ENCODE data around the gene TRDMT1.

The TRDMT1 gene

DNA sequence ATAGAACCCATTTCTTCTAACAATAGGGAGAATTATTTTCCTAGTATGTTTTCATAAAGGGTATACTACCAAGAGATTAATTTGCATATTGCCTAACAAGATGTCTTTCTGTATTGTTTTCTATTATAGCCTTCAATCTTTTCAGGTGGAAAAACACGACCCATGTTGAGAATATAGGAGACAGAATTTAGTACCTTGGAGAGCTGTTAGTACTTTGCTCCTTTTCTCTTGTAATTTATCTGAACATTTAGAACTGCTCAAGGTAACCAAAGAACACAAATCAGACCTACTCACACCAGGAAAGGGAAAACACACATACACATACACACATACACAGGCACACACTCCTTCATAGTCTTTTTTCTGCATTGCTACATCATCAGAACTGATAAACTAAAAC is 7.8 kb upstream of the TRDMT1 start:
- DNase-seq, result no peak

DNA sequence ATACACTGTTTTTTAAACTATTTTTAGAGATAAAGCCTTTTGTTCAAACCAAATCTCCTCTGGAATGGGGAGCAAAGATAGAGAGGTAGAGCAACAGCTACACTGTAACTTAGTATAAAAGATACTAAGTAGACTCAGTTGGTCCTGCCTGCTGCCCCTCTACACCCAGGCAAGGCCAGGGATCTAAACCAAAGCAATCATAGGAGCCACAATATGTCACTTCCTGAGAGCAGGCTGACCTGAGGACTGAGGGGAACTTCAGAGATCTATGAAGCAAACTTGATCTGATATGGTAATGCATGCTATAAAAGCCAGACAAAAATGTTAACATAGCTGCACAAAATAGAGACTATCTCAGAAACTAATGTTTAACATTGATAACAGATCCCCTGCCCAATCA is 7.0 kb upstream of the TRDMT1 start:
- DNase-seq, result no peak

DNA sequence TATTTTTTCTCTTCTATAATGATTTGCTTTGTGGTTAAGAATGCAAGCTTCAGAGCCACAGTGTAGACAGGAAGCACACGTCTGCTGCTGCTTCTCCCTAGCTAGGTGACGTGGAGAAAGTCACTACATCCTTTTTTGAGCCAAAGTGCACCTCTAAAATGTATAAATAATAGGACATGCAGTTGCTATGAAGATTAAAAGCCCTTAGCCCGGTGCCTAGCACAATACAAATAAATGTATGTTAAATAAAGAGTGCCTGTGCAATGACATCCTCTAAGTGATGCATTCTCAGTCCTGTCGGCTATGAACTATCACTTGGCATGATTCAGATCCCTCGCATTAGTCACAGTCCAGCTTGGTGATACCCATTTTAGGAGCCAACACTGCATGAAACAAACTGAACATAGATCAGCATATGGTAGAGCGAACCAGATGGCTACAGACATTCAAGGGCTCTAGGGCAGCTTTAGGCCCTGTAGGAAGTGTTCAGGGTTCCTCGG is 4.8 kb upstream of the TRDMT1 start:
- DNase-seq, result peak; percentile 81

DNA sequence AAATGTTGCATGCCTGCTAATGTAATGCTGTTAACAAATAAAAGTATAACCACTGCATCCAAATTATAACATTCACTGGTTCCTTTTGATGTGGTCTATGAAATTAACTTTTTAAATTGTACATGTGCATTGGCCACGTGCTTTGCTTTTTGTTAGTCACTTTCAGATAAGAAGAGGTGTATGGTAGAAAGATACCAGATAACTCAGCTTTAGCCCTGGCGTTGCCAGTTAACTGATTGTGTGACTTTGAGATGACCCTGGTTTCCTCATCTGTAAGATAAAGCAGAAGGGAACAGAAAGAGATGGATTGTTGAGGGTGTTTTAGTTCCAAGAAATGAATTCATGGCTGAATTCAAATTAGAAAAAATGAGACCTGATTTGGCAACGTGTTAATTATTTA is 1.9 kb upstream of the TRDMT1 start:
- no peak for DNase-seq

DNA sequence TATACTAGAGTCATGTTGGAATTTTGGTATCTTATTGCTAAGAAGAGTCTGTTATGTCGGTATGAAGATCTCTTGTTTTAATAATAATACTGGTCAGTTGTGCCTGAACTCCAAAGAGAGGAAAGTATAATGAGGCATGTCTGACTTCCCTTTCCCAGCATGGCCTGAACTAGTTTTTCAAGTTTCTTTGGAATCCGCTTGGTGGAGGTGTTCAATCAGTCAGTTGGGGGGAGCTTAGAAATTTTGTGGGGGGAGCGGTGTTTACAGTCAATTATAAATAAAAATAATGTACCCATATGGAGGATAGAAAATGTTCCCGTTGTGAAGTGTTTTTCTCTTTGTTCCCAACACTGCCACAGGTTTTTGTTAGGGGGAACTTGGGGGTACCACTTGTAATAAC is 1.5 kb upstream of the TRDMT1 start:
- DNase-seq, result no peak

DNA sequence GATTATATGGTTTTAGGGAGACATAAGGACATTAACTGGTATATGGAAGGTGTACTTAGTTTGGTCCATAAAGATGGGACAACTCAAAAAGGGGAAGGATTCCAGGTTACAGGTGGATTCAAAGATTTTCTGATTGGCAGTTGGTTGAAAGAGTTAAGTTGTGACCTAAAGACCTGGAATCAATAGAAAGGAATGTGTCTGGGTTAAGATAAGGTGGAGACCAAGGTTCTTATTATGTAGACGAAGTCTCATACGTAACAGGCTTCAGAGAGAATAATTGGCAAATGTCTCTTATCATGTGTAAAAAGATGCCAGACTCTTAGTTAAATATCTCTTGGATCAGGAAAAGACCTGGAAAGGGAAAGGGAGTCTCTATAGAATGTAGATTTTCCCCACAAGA is 1.0 kb upstream of the TRDMT1 start:
- DNase-seq, result no peak

DNA sequence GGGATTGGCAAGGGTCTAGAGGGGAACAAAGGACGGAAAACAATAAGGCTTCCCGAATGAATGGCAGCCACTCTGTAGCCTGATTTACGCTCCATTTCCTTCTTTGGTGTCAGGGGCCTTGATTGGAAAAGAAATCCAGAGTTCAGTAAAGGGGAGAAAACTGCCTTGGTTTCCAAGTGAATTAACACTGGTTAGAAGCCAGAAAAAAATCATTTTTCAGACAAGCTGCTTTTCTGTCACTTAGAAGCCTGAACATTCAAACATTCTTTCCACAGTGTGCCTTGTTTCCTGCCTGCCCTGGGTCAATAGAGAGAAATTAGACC is 283 bp upstream of the TRDMT1 start:
- DNase-seq, result no peak

DNA sequence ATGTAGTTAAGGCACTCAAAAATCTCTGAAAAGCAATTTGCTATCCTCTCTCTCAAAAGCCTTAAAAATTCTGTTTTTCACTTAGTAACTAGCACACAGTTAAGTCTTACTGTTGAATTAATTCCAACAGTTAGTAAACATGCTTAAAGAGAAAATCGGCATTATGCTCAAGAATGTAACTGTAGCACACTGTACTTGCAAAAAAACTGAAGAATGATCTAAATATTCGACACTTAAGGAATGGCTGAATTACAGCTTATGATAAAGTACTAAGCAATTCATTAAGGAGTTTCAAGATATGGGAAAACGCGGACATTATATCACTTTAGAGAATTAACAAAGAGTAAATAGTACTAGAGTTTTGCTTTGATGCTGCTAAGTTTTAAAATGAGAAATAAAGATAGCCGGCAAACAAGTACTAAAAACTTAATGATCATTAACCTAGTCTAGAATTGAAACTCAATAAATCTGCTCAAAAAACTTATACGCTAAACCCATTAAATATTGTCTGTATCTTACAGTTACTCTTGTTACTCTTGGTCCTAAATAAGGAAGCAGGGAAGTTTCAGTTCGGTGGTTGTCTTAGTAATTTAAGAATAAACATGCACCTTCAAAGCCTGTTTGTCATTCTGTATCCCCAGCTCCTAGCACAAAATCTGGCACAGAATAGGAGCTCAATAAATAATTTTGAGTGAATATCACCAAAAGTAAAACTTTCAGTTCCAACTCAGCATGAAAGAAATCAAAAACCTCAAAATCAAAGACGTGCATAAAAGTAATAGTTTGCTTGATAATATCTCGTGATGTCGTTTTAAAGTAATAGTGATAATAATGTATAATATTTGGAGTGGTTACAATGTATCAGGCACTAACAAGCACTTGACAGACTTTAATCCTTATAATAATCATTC is 1.2 kb downstream of the TRDMT1 start:
- peak; percentile 30 for DNase-seq

DNA sequence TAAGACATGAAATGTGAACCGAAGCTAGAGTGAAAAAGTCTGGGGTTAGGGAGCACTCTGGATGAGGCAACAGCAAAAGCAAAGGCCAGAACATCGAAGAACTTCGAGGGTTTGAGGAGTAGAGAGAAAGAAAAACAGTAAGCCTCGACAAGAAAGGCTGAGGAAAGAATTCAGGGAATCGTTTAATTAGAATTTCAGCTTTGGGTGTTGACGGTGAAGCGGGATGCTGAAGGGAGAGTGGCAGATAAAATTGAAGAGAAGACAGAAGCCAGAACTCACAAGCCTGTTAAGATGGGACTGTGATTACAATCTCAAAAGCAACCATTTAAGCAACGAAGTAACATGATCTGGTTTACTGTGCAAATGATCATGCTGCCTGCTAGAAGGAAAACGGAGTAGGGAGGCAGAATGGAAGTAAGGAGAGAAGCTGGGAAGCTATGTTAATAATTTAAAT is 2.1 kb downstream of the TRDMT1 start:
- DNase-seq, result no peak

DNA sequence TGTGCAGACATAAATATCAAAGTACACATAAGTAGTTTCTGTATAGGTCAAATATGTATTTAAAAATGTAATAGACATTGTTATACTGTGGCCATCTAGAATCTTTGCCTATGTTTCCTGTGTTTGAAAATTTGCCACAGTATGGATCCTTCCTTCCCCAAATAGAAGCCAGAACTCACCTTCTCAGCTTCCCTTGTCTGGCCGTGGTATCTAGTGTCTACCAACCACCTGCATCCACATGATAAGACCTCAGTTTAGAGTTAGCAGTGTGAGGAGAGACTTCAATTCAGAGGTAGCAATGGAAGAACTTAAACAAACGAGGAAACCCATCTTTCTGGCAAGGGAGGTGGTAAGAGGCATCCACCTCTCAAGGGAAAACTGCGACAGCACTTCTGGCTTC is 4.9 kb downstream of the TRDMT1 start:
- no peak for DNase-seq

DNA sequence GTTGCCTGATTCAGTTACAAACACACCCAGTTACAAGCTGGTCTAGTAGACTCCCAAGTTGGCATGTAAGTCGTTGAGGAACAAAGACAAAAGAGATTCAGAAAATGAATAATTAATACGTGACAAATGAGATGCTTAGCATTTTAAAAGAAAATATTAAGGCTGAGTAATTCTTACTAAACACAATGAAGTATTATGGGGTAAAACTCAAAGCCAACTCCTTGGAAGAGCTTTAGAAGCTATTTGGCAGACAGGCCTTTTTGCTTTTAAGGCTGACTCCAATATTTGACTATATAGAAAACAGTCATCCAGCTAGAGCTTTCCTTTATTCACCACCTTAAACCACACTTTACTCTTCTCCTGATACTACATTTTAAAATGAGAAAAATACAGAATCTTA is 5.4 kb downstream of the TRDMT1 start:
- no peak for DNase-seq

DNA sequence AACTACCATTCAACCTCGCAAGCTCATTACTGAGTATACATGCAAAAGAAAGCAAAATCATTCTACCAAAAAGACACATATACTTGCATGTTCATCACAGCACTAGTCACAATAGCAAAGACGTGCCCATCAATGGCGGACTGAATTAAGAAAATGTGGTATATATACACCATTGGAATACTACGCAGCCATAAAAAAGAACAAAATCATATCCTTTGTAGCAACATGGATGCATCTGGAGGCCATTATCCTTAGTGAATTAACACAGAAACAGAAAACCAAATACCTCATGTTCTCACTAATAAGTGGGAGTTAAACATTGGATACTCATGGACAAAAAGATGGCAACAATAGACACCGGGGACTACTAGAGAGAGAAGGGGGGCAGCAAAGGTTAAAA is 6.4 kb downstream of the TRDMT1 start:
- no peak for DNase-seq

DNA sequence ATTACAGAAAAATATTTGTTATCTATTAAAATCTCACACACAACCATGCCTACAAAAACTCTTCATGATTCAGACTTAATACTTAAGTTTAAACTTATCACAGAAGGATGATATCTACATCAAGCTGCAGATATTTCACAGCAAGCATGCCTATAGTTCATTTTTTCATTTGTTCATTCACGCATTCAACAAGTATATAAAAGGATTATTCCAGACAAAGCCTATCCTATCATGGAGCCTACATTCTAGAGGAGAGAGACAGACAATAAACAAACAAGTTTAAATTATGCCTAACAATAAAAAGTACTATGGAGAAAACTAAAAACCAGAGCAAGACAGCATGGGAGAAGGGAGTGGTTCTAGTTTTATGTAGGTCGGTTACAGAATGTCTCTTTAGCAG is 10.9 kb downstream of the TRDMT1 start:
- no peak for DNase-seq

DNA sequence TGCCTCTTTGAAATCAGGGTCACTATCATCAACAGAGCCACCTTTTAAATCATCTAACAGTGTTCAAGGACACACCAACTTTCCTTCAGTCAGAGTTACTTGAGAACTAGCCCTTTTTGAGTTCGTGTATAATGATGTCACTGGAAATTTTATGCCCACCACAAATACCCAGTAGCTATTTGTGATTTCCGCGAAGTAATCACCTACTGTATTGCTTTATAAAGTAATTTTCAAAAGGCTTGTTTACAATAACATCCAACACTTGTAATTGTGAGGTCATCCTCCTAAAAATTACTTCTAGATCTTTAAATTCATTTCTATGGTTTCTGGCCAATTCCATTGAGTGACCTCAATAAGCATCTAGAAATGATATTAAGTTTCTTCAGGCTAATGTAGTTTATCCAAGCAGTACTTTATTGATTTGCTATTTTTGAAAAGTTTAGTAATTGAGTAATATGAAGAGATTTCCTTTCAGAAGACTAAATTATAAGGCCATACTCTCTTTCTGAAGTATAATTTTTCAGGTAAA is 12.8 kb downstream of the TRDMT1 start:
- DNase-seq, result no peak

DNA sequence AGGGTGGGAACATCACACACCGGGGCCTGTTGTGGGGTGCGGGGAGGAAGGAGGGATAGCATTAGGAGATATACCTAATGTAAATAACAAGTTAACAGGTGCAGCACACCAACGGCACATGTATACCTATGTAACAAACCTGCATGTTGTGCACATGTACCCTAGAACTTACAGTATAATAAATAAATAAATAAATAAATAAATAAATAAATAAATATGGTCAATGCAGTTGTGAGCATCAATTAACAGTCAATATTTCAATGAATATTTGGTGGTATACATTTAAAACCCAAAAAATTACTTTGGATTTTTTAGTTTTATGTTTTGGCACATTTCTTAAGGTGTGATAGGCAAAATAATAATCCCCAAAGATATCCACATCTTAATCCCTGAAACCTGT is 15.6 kb downstream of the TRDMT1 start:
- no peak for DNase-seq

DNA sequence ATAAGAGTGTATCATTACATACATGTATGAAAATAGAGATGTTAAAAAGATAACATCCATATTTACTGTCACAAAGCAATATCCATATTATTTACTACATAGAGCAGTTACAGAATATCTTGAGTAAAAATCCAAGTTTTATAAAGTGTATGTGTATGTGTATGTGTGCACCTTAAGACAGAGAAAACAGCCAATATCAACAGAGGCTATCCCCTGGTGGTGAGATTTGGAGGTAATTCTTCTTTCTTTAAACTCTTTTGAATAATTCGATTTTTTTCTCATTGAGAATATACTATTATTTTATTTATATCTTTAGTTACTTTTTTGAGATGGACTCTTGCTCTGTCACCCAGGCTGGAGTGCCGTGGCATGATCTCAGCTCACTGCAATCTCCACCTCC is 18.4 kb downstream of the TRDMT1 start:
- DNase-seq, result no peak

DNA sequence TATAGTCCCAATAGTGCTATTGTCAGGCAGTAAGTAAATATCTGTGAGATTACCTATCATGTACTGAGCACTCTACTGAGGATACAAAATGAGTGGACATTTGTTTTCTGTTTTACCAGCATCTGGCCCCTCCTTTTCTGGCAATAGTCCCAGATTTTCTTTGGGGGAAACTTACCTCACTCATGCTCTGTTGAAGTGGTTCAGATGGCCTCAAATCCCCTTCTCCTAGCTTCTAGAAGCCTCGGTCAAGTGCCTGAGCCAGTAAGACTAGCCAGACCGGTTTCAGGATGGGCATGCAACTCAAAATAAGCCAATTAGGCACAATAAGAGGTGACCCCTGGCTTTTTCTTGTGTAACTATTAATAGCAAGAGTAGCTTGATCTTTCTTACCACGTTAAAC is 19.7 kb downstream of the TRDMT1 start:
- DNase-seq, result no peak

DNA sequence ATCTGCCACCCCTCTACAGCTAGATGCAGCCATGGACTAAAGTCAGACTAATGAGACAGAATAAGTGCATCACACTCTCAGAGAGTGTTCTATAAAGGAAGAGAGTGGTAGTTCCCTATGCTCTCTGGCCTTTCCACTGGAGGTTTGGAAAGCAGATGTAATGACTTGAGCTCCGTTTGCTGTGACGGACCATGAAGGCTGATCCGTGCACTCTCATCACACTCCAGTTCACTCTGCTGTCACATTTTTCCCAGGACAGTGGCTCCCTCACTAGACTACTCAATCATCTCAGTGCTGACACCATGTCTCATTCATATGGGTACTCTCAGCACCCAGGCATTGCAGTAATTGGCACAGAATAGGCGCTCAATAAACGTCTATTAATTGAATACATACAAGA is 20.4 kb downstream of the TRDMT1 start:
- DNase-seq, result no peak

DNA sequence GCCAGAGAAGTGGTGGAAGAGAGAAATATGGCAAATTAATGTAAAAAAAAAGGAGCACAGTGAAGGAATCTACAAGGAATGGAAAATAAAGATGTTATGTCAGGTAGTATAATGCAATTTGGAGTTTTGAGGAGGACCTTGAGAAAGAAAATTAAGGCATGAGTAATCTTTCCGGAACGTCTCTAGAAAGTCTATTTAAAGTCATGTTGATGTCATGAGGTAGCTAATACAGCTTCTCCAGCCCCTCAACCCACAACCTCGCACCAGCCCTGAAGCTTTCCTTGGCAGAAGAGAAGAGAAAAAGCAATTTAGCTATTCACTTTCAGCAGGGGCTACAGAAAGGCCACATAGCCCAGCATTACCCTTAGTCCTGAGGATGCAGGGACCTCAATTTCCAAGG is 22.5 kb downstream of the TRDMT1 start:
- no peak for DNase-seq

DNA sequence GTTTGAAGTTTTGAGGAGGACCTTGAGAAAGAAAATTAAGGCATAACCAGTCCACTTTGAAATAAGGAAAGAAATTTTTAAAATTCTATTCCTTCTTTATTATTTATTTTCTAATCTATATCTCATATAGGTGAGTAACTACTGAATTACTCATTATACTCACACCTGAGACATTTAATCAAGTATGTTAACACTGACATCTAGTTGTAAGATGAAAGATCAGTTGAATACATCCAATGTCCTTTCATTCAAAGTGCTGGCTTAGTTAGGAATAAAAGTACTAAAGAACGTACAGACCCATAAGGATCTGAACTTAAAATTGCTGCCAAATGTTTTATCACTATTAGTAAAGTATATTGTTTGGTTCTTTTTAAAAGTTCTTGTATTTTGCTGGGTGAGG is 23.5 kb downstream of the TRDMT1 start:
- no peak for DNase-seq

DNA sequence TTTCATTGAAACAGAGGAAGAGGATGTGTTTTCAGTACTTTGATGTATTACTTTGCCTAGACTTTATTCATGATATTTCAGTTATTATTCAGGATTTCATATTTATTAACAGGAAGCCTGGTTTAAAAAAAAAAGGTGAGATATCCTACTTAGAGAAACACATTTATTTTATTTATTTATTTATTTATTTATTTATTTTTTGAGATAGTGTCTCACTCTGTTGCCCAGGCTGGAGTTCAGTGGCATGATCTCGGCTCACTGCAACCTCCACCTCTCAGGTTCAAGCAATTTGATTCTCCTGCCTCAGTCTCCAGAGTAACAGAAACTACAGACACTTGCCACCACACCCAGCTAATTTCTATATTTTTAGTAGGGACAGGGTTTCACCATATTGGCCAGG is 24.5 kb downstream of the TRDMT1 start:
- no peak for DNase-seq

DNA sequence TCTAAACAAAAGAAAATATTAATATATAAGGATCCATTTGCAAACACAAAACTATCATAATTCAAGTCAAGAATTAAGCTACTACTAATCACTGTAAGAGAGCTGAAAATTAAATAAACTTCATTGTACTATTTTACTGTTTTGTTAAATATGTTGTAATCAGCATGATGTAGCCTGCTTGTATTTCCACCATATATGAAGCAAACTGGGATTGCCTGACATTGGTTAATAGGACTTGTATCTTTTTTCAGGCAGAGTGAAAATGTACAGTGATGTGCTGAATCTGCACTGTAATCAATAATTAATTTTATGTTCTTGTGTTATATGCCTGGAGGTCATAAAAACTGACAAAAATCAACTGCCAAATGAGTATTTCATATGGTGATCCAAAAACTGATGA is 25.4 kb downstream of the TRDMT1 start:
- DNase-seq, result no peak

DNA sequence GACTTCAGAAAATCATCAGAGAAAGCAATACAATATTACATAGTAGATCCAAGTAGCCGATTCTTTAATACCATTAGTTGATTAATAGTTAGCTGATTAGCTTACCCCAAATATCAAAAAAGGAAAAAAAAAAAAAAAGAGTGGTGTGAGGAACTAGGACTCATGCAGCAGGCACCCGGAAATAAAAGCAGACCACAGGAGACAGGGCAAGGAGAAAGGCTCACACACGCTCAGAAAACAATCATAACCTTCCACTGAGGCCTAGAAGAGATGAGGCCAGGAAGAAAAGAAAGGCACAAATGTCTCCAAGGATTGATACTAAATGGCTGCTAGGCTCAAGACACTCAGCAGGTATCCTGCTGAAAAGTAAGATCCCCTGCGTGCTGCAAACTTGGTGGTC is 25.9 kb downstream of the TRDMT1 start:
- DNase-seq, result peak; percentile 11

DNA sequence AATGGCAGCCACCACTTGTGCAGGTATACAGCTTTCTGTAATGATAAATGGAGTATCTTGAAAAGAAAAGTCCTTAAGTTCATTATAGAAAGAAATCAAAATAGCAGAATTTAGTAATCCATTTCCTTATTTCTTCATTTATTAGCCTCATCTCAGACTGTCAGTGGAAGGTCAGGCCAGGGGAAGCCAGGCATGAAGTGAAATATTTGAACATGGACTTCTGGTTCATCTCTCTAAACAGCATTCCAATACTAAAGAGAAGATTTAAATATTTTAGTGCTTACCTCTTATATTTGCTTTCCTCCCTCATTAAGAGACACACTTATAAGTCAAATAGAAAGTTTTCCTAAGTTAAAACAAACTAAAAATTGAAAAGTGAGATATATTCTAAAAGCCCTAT is 26.8 kb downstream of the TRDMT1 start:
- no peak for DNase-seq

DNA sequence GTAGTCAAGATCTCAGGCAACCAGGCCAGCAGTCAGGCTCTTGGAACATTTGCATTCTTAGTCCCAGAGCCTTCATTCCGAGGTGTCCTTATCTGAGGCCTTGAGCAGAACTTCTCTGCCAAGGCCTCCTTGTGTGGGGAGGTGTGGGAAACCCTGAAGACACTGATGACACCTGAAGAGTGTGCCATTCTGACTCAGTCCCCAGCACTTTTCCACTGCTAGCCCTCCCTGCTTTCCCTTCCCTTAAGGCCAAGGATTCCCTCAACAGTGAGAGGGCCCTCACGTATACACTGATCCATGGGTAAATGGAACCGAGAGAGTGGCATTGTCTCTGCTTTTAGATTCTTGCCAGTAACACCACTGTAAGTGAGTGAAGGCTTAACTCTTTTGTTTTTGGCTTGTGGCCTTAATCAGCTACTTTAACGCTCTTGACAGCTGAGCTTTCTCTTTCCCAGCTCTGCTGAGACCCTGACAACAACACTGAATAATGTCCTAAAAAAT is 30.3 kb downstream of the TRDMT1 start:
- no peak for DNase-seq
